GM18951 (cell line): ENCODE data around the gene SNAPIN.

Source experiments
- POLR2A ChIP-seq: IDR thresholded peaks from 4 replicates; pipeline ENCODE4 v1.6.1; 2011; ENCODE audit warnings: mild to moderate bottlenecking; ENCODE audit not compliant: insufficient read length, insufficient read depth; ENCODE audit errors: extremely low read depth
- in situ Hi-C: fragments of 300-500 bp; cut with MboI; formaldehyde crosslinking; loops from one replicate; pipeline ENCODE4 v1.12.0; 2022; ENCODE audit warnings: low sequenced_read_pairs, mixed read lengths, inconsistent platforms; ENCODE audit not compliant: unreplicated experiment

The SNAPIN gene

GRCh38 chr1:153646672-153647345 lies 11.7 kb upstream of the SNAPIN start:
- no peak for TF ChIP-seq POLR2A
- in situ Hi-C loops: no loop called here

- in situ Hi-C loops: no loop called here
- no peak for TF ChIP-seq POLR2A
Observed at GRCh38 chr1:153647346-153647714, 11.2 kb upstream of the SNAPIN start.

- TF ChIP-seq POLR2A: peak; percentile 27
- in situ Hi-C loops: no loop called here
Observed at GRCh38 chr1:153648000-153648643, 10.4 kb upstream of the SNAPIN start.

GRCh38 chr1:153649137-153649862 lies 9.2 kb upstream of the SNAPIN start:
- TF ChIP-seq POLR2A: no peak
- in situ Hi-C loops: no loop called here

GRCh38 chr1:153649863-153650235 lies 8.7 kb upstream of the SNAPIN start:
- TF ChIP-seq POLR2A: no peak
- in situ Hi-C loops: no loop called here

- no peak for TF ChIP-seq POLR2A
- in situ Hi-C loops: no loop called here
Observed at GRCh38 chr1:153651771-153652170, 6.7 kb upstream of the SNAPIN start.

GRCh38 chr1:153652805-153653500 lies 5.5 kb upstream of the SNAPIN start:
- no peak for TF ChIP-seq POLR2A
- in situ Hi-C loops: no loop called here

- TF ChIP-seq POLR2A: no peak
Observed at GRCh38 chr1:153655333-153655732, 3.2 kb upstream of the SNAPIN start.

GRCh38 chr1:153659175-153659534 lies 652 bp downstream of the SNAPIN start:
- in situ Hi-C loops: no loop called here
- TF ChIP-seq POLR2A: no peak

More at GRCh38 chr1:153655333-153655732, 3.2 kb upstream of the SNAPIN start:
- in situ Hi-C loops: no loop called here

GRCh38 chr1:153659656-153660055 lies 1.2 kb downstream of the SNAPIN start:
- in situ Hi-C loops: no loop called here
- TF ChIP-seq POLR2A: no peak

GRCh38 chr1:153661111-153661708 lies 2.7 kb downstream of the SNAPIN start:
- TF ChIP-seq POLR2A: no peak
- in situ Hi-C loops: no loop called here

- in situ Hi-C loops: no loop called here
- no peak for TF ChIP-seq POLR2A
Observed at GRCh38 chr1:153662269-153662668, 3.8 kb downstream of the SNAPIN start.

GRCh38 chr1:153663211-153663610 lies 4.7 kb downstream of the SNAPIN start:
- TF ChIP-seq POLR2A: no peak
- in situ Hi-C loops: no loop called here
